Tibial artery (tissue), 4 donors: ENCODE measurements around the gene NAT9.

Experiments
- DNase-seq, 2 donors: peaks; one replicate each; pipeline ENCODE4 v3.0.0-alpha.2; 2019
- H3K27ac ChIP-seq, 2 donors: fragments of 200-600 bp; sonication (generic) in 1 of 2; 1 replicate in 1 of 2; 2 replicates in 1 of 2; pipeline ENCODE4 v1.5.1; 2018 to 2019; ENCODE audit warnings: mild to moderate bottlenecking in 1 of 2
- H3K27me3 ChIP-seq, 2 donors: fragments of 200-600 bp; sonication (generic) in 1 of 2; one replicate each; pipeline versions ENCODE4 v1.5.1 to v1.6.0; 2016 to 2019
- H3K36me3 ChIP-seq, 3 donors: fragments of 200-600 bp; sonication (generic) in 2 of 3; one replicate each; pipeline ENCODE4 v1.5.1; 2016 to 2019; ENCODE audit warnings: mild to moderate bottlenecking in 2 of 3
- H3K4me1 ChIP-seq, 4 donors: fragments of 200-600 bp; sonication (generic) in 2 of 4; 1 replicate in 3 of 4; 2 replicates in 1 of 4; pipeline ENCODE4 v1.5.1; 2016 to 2019
- H3K4me3 ChIP-seq, 2 donors: fragments of 200-600 bp; sonication (generic) in 1 of 2; 1 replicate in 1 of 2; 2 replicates in 1 of 2; pipeline ENCODE4 v1.5.1; 2018 to 2019; ENCODE audit warnings: mild to moderate bottlenecking in 2 of 2
- H3K9me3 ChIP-seq, 3 donors: fragments of 200-600 bp; sonication (generic) in 1 of 3; one replicate each; pipeline ENCODE4 v1.5.1; 2016 to 2019
- intact Hi-C: fragments of 100-400 bp; cut with DNase I; formaldehyde crosslinking; loops from one replicate; pipeline ENCODE4 v1.15.0; 2023; ENCODE audit warnings: low total_unique reads
- TF ChIP-seq, protein P1 (sequence below), 2 experiments: fragments of 200-600 bp in 1 of 2; fragments of 450-650 bp in 1 of 2; IDR thresholded peaks; one replicate each; pipeline ENCODE4 v1.5.1; 2017 to 2019; ENCODE audit warnings: antibody characterized with exemption in 2 of 2, mild to moderate bottlenecking in 1 of 2, moderate library complexity in 1 of 2

NAT9 gene

DNA sequence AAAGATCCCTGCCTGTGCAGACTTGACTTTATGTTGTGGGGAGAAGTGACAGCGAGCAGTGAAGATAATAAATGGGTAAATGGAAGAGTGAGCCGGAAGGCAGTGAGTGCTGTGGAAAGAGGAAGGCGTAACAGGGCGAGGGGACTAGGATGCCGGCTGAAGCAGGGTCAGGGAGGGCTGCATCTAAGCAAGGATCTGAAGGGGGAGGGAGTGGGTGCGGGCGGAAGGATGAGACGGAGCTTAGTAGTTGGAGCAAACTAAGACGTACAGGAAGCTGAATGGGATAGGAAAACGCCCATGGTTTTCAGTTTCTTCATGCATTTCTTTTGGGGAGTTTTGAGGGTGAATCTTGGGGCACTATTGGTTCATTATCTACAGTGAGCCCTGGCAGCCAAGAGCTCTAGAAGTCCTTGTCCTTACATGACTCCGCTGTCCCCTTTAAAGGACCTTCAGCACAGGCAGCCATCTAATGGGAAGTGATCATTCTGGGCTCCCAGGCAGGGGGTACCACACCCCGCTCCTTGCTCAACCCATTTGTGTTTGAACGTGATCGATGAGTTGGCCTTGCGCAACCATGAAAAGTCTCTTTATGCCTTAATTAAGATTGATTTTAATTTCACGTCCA lies 10.4 kb upstream of the NAT9 start:
- TF ChIP-seq, protein P1, sequence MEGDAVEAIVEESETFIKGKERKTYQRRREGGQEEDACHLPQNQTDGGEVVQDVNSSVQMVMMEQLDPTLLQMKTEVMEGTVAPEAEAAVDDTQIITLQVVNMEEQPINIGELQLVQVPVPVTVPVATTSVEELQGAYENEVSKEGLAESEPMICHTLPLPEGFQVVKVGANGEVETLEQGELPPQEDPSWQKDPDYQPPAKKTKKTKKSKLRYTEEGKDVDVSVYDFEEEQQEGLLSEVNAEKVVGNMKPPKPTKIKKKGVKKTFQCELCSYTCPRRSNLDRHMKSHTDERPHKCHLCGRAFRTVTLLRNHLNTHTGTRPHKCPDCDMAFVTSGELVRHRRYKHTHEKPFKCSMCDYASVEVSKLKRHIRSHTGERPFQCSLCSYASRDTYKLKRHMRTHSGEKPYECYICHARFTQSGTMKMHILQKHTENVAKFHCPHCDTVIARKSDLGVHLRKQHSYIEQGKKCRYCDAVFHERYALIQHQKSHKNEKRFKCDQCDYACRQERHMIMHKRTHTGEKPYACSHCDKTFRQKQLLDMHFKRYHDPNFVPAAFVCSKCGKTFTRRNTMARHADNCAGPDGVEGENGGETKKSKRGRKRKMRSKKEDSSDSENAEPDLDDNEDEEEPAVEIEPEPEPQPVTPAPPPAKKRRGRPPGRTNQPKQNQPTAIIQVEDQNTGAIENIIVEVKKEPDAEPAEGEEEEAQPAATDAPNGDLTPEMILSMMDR (IDR thresholded peaks at IDR 0.05), result no peak
- Histone ChIP-seq H3K36me3 (peaks cover 5 to 59% (median 13%) of the 10 kb centered on the region in 3 donors), H3K4me1 (no peaks in the 10 kb centered on the region), H3K27me3 (no peaks in the 10 kb centered on the region), H3K9me3 (no peaks in the 10 kb centered on the region), H3K27ac (no peak overlapping the region), H3K4me3 (no peak overlapping the region)
- intact Hi-C loops, result no loop called here
- peak in 1 of 2 donors; percentile 53 for DNase-seq

DNA sequence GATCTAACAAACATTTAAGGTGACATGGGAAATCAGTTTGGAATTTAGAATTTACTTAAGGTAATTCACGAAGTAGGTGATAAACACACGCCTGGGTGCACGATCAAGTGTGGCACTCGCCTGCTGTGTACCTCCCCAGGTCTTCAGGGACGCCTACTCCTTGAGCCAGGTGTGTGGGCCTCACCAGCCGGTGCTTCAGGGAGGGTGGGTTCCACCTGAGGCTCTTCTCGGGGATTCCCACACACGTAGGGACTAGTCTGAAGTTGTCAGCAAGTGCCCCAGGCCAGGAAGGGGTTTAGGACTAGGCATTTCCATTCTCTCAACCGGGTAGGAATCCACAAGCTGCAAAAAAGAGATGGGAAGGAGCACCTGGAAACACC lies 9.8 kb upstream of the NAT9 start:
- TF ChIP-seq, protein P1 (IDR thresholded peaks at IDR 0.05), result no peak
- DNase-seq, result no peak
- Histone ChIP-seq H3K4me3 (no peak overlapping the region), H3K27ac (no peak overlapping the region), H3K36me3 (peaks cover 5 to 56% (median 13%) of the 10 kb centered on the region in 3 donors), H3K4me1 (no peaks in the 10 kb centered on the region), H3K27me3 (no peaks in the 10 kb centered on the region), H3K9me3 (no peaks in the 10 kb centered on the region)
- intact Hi-C loops, result no loop called here

DNA sequence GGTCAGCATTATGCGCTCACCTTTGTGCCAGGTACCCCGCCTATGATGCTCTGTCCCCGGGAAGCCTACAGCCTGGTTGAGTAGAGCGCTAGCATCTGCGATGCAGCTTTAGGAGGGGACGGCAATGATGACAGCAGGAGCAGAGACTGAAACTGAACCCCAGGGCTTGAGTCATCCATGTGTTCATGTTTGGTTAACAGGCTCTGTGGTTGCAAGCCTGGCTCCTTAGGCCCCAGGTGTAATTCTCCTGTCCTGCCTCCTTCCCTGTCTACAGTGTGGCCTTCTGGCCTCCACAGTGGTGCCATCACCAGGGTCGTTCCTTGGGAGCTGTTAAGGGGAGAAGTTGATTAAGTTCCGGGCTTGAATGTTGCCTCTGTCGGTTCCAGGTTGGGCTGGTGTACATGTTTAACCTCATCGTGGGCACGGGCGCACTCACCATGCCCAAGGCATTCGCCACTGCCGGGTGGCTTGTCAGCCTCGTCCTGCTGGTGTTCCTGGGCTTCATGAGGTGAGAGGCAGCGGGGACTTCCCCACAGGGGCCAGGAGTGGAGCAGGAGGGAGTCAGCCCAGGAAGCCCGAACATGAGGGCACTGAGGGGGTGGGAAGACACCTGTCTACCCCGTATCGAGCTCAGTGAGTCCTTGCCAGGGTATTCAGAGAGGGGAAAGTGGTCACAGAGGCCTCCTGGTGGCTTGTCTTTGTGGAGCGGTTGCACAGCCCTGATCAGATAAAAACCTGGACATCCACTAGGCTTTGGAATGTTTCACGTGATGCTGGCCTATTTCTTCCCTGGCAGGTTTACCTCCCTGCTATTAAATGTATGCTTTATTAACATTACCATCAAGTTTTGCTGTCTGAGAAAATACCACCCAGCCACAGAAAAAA lies 9.2 kb upstream of the NAT9 start:
- no peak overlapping the region for H3K4me3 ChIP-seq
- H3K36me3 ChIP-seq, result peaks cover 5 to 56% (median 12%) of the 10 kb centered on the region in 3 donors
- H3K4me1 ChIP-seq, result no peaks in the 10 kb centered on the region
- TF ChIP-seq, protein P1 (IDR thresholded peaks at IDR 0.05), result no peak
- no peaks in the 10 kb centered on the region for H3K27me3 ChIP-seq
- DNase-seq, result no peak
- H3K9me3 ChIP-seq, result no peaks in the 10 kb centered on the region
- H3K27ac ChIP-seq, result no peak overlapping the region
- intact Hi-C loops, result no loop called here

DNA sequence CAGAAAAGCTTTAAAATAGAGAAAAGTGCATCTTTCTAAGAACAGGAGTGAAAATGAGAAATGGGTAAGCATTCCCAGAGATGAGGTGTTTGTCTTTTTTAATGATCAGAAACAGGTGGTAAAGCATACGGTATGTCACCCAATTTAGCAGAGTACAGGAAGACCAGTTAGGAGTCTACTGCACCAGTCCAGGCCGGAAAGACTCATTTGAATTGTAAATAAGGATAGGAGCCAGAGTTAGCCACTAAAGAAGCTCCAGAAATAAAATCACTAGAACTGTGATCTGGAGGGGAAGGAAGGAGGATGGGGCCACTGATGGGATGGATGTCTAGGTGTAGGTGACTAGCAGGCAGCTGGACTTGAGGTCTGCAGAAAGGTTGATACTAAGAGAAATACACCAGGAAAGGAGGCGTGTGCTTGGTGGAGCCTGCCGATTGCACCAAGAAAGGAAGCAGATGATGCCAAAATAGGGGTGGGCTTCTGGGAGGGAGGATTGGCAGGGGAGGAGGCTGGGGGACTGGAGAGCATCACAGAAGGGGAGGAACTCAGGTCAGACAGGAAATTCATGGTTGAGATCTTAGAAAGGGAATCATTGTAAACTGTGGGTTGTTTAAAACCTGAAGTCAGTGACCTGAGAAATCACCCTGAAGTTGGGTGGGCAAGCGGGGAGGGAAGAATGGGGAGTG lies 8.1 kb upstream of the NAT9 start:
- Histone ChIP-seq H3K4me3 (no peak overlapping the region), H3K9me3 (no peaks in the 10 kb centered on the region), H3K4me1 (no peaks in the 10 kb centered on the region), H3K27me3 (no peaks in the 10 kb centered on the region), H3K36me3 (peaks cover 5 to 60% (median 7%) of the 10 kb centered on the region in 3 donors), H3K27ac (no peak overlapping the region)
- no peak for DNase-seq
- TF ChIP-seq, protein P1 (IDR thresholded peaks at IDR 0.05), result no peak
- intact Hi-C loops, result no loop called here

DNA sequence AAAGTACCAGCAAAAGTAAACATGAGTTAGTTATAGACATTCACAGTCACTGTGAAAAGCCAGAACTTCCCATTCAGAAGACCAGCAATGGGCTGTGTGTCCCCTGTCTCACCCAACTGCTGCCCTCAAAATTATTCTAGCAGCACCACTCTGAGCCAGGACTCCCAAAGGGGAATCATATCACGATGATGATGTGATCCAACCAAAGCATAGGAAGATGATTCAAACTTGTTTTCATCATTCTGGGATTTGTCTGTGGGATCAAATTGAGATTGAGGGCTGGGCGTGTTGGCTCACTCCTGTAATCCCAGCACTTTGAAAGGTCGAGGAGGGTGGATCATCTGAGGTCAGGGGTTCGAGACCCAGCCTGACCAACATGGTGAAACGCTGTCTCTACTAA lies 6.4 kb upstream of the NAT9 start:
- no peaks in the 10 kb centered on the region for H3K27me3 ChIP-seq
- DNase-seq, result no peak
- no peak overlapping the region for H3K27ac ChIP-seq
- H3K4me1 ChIP-seq, result peaks cover 0 to 4% (median 2%) of the 10 kb centered on the region in 4 donors
- intact Hi-C loops, result no loop called here
- TF ChIP-seq, protein P1 (IDR thresholded peaks at IDR 0.05), result no peak
- peaks cover 0 to 46% (median 5%) of the 10 kb centered on the region in 3 donors for H3K36me3 ChIP-seq
- no peak overlapping the region for H3K4me3 ChIP-seq
- H3K9me3 ChIP-seq, result no peaks in the 10 kb centered on the region
